Vagina (tissue), 2 donors: ENCODE results near the gene RCCD1. TPM values are rescaled to one million over a fixed set of nuclear protein-coding genes. Genes with fewer than 3 reads are reported as not detected.

Experiments used
- DNase-seq, 2 donors: peaks; one replicate each; pipeline ENCODE4 v3.0.0-alpha.2; 2017; ENCODE audit errors: extremely low spot score in 2 of 2
- H3K27ac ChIP-seq: fragments of 200-600 bp; sonication (generic); one replicate; pipeline ENCODE4 v1.5.1; 2019
- H3K27me3 ChIP-seq: fragments of 200-600 bp; sonication (generic); one replicate; pipeline ENCODE4 v1.5.1; 2019
- H3K36me3 ChIP-seq, 2 donors: fragments of 200-600 bp; sonication (generic); one replicate each; pipeline ENCODE4 v1.5.1; 2017 to 2019
- H3K4me1 ChIP-seq: fragments of 200-600 bp; sonication (generic); one replicate; pipeline ENCODE4 v1.5.1; 2019
- H3K4me3 ChIP-seq, 2 donors: fragments of 200-600 bp; sonication (generic); 1 replicate in 1 of 2; 2 replicates in 1 of 2; pipeline ENCODE4 v1.5.1; 2016 to 2019
- H3K9me3 ChIP-seq: fragments of 200-600 bp; sonication (generic); one replicate; pipeline ENCODE4 v1.5.1; 2019
- POLR2A ChIP-seq, 2 donors: fragments of 450-650 bp; IDR thresholded peaks; one replicate each; pipeline ENCODE4 v1.6.1; 2017; ENCODE audit warnings: antibody characterized with exemption in 2 of 2, mild to moderate bottlenecking in 2 of 2, moderate library complexity in 2 of 2
- POLR2AphosphoS5 ChIP-seq, 2 donors: sonication (generic); formaldehyde crosslinking; IDR thresholded peaks; one replicate each; pipeline ENCODE4 v1.9.0; 2017; ENCODE audit warnings: antibody characterized with exemption in 2 of 2, mild to moderate bottlenecking in 2 of 2, low read depth in 1 of 2; ENCODE audit not compliant: insufficient read depth in 1 of 2
- intact Hi-C: fragments of 100-400 bp; cut with DNase I; formaldehyde crosslinking; loops from one replicate; pipeline ENCODE4 v1.15.1; 2023
- total RNA-seq: library from RNA; depleted of rRNA; stranded (reverse); fragments of >200 nt; gene quantifications from one replicate; pipeline ENCODE4 v1.2.3, GENCODE V29; 2016
- TF ChIP-seq, protein P1 (sequence below), 3 experiments: fragments of 450-650 bp in 2 of 3; fragments of 200-600 bp in 1 of 3; sonication (generic) in 1 of 3; IDR thresholded peaks; one replicate each; pipeline ENCODE4 v1.5.1; 2017 to 2019; ENCODE audit warnings: antibody characterized with exemption in 3 of 3, mild to moderate bottlenecking in 2 of 3, moderate library complexity in 2 of 3

RCCD1 gene
- total RNA-seq, 1 donor from 2014 or later, result 6.9 TPM

DNA sequence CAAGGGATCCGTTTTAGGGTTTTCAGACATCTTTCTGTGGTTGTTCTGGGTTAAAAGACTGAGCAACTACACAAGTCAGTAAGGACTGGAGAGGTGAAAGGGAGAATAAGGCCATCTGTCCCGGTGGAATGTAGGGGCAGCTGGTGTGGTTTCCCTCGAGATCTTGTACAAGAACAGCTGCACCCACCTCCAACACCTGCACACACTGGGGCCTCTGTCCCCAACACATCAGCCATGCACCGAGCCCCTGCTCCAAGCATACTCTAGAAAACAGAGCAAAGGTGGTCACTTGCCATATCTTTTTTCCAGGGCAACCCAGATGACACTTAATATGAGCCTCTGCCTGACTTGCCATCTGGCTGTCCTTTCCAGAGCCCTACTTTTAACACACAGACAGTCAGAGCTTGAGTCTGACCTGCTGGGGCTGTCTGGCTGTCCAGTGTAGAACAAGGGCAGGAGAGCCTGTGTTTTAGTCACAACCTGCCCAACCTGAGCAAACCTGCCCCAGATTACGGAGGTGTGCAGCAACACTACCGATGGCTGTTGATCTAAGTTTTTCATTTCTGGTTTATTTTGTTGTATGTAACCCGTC lies 39.4 kb upstream of the RCCD1 start:
- H3K27me3 ChIP-seq, result no peaks in the 10 kb centered on the region
- no peak overlapping the region for H3K27ac ChIP-seq
- intact Hi-C loops, result no loop called here
- no peaks in the 10 kb centered on the region for H3K9me3 ChIP-seq
- DNase-seq, result no peak
- H3K4me1 ChIP-seq, result no peaks in the 10 kb centered on the region
- H3K4me3 ChIP-seq, result no peak overlapping the region
- TF ChIP-seq POLR2AphosphoS5 (IDR thresholded peaks at IDR 0.05; ENCODE audit: insufficient read depth in 1 of 2, low read depth in 1 of 2) (no peak), POLR2A (IDR thresholded peaks at IDR 0.05) (no peak)
- TF ChIP-seq, protein P1, sequence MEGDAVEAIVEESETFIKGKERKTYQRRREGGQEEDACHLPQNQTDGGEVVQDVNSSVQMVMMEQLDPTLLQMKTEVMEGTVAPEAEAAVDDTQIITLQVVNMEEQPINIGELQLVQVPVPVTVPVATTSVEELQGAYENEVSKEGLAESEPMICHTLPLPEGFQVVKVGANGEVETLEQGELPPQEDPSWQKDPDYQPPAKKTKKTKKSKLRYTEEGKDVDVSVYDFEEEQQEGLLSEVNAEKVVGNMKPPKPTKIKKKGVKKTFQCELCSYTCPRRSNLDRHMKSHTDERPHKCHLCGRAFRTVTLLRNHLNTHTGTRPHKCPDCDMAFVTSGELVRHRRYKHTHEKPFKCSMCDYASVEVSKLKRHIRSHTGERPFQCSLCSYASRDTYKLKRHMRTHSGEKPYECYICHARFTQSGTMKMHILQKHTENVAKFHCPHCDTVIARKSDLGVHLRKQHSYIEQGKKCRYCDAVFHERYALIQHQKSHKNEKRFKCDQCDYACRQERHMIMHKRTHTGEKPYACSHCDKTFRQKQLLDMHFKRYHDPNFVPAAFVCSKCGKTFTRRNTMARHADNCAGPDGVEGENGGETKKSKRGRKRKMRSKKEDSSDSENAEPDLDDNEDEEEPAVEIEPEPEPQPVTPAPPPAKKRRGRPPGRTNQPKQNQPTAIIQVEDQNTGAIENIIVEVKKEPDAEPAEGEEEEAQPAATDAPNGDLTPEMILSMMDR (IDR thresholded peaks at IDR 0.05), result no peak
- H3K36me3 ChIP-seq, result peaks cover 5 to 92% of the 10 kb centered on the region in 2 donors

DNA sequence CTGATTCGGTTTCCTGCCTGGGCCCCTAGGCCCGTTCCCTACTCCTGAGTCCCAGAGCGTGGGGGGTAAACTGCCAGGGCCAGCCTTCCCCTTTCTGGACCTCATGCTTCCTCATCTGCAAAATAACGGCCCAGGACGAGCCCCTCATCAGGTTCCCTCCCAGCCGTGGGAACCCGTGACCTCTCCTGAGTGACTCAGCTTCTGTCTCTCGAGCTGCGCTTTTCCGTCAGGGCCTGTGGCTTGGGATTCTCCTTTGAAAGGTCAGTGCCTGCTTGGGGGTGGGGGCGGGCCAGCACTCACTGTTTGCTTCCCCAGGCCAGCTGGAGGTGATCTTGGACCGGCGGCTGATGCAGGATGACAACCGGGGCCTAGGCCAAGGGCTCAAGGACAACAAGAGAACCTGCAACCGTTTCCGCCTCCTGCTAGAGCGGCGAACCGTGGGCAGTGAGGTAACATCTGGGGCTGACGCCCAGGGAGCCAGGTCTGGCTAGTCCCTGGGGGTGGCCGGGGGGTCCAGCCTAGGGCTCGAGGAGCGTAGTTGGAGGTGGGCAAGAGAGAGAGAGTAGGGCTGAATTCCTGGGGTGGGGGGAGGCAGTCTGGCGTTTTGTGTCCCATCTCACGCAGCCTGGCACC lies 38.8 kb upstream of the RCCD1 start:
- no peaks in the 10 kb centered on the region for H3K4me1 ChIP-seq
- H3K36me3 ChIP-seq, result peaks cover 5 to 87% of the 10 kb centered on the region in 2 donors
- DNase-seq, result peak in 1 of 2 donors; percentile 88
- TF ChIP-seq POLR2A (IDR thresholded peaks at IDR 0.05) (no peak), POLR2AphosphoS5 (IDR thresholded peaks at IDR 0.05; ENCODE audit: insufficient read depth in 1 of 2, low read depth in 1 of 2) (no peak)
- TF ChIP-seq, protein P1 (IDR thresholded peaks at IDR 0.05), result no peak
- H3K4me3 ChIP-seq, result no peak overlapping the region
- H3K27me3 ChIP-seq, result no peaks in the 10 kb centered on the region
- no peak overlapping the region for H3K27ac ChIP-seq
- no peaks in the 10 kb centered on the region for H3K9me3 ChIP-seq
- intact Hi-C loops, result no loop called here

DNA sequence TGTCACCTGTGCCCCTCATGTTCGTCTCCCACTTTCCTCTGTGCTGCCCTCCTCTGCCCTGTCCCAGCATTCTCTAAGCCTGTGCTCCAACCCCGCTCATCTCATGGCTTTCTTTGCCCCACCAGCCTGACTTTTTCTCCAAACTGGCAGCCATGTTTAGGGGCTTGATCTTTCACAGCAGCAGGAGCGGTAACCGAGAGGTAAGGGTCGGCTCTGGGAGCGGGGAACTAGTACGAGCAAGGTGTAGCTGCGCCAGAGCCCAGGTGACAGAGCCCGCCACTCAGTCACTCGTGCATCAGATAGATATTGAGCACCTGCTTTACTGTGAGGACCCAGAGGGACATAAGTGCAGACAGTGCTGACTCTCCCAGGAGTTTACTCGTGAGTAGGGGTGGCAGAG lies 38.2 kb upstream of the RCCD1 start:
- intact Hi-C loops, result no loop called here
- no peaks in the 10 kb centered on the region for H3K4me1 ChIP-seq
- TF ChIP-seq POLR2A (IDR thresholded peaks at IDR 0.05), result no peak
- TF ChIP-seq, protein P1 (IDR thresholded peaks at IDR 0.05), result no peak
- peak in 1 of 2 donors; percentile 93 for DNase-seq
- peaks cover 5 to 86% of the 10 kb centered on the region in 2 donors for H3K36me3 ChIP-seq
- no peaks in the 10 kb centered on the region for H3K9me3 ChIP-seq
- H3K27ac ChIP-seq, result no peak overlapping the region
- H3K4me3 ChIP-seq, result no peak overlapping the region
- H3K27me3 ChIP-seq, result no peaks in the 10 kb centered on the region

DNA sequence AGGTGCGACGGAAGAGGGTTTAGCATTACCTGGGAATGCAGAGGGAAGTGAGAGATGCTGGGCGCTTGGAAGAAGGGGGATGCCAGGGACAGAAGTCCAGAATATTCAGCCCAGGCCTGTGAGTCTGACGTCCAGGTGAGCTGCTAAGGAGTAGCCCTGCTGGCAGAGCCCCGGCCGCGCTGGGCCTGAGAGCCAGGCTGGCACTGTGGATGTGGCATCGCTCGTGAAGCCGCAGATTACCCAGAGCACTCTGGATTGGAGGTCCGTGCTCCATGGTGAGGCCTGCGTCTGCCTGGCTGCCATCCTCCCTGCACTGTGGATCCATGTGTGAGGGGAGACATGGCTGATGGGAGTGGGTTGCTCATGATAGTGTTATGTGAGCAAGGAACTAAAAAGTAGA lies 37.1 kb upstream of the RCCD1 start:
- H3K4me1 ChIP-seq, result no peaks in the 10 kb centered on the region
- no peak for DNase-seq
- H3K27ac ChIP-seq, result no peak overlapping the region
- H3K36me3 ChIP-seq, result peaks cover 5 to 75% of the 10 kb centered on the region in 2 donors
- intact Hi-C loops, result no loop called here
- H3K9me3 ChIP-seq, result no peaks in the 10 kb centered on the region
- TF ChIP-seq, protein P1 (IDR thresholded peaks at IDR 0.05), result no peak
- TF ChIP-seq POLR2A (IDR thresholded peaks at IDR 0.05), result no peak
- TF ChIP-seq POLR2AphosphoS5 (IDR thresholded peaks at IDR 0.05; ENCODE audit: insufficient read depth in 1 of 2, low read depth in 1 of 2), result no peak
- H3K4me3 ChIP-seq, result no peak overlapping the region
- no peaks in the 10 kb centered on the region for H3K27me3 ChIP-seq
